Psoas muscle (tissue), 8 donors: Measurements from ENCODE around the gene CRELD1. TPM values are rescaled to one million over a fixed set of nuclear protein-coding genes. Genes with fewer than 3 reads are reported as not detected.

ENCODE experiments used
- ATAC-seq, 4 donors: fragments of 200-7000 bp; cut with Tn5 transposase; one replicate each; pipeline ENCODE4 v1.9.1; 2020; ENCODE audit warnings: moderate library complexity in 3 of 4, mild to moderate bottlenecking in 2 of 4
- DNase-seq, 2 donors: peaks; one replicate each; pipeline ENCODE4 v3.0.0-alpha.2; 2020
- H3K27ac ChIP-seq: fragments of 200-600 bp; one replicate; pipeline ENCODE4 v1.8.0; 2022
- H3K27me3 ChIP-seq, 3 donors: fragments of 200-600 bp in 1 of 3; one replicate each; pipeline versions ENCODE4 v1.6.1 to v1.8.0; 2013 to 2022; ENCODE audit warnings: low read length in 2 of 3, mild to moderate bottlenecking in 2 of 3, moderate library complexity in 1 of 3; ENCODE audit not compliant: insufficient read depth in 3 of 3
- H3K36me3 ChIP-seq, 2 donors: fragments of 200-600 bp in 1 of 2; one replicate each; pipeline versions ENCODE4 v1.6.1 to v1.8.0; 2013 to 2022; ENCODE audit warnings: low read depth in 1 of 2, mild to moderate bottlenecking in 1 of 2, moderate library complexity in 1 of 2; ENCODE audit not compliant: insufficient read depth in 1 of 2
- H3K4me1 ChIP-seq: fragments of 200-600 bp; one replicate; pipeline ENCODE4 v1.8.0; 2022
- H3K4me3 ChIP-seq: fragments of 200-600 bp; one replicate; pipeline ENCODE4 v1.8.0; 2022; ENCODE audit warnings: mild to moderate bottlenecking
- H3K9me3 ChIP-seq: fragments of 200-600 bp; one replicate; pipeline ENCODE4 v1.8.0; 2022
- WGBS, 3 donors: extraction: QIAGEN DNeasy Blood & Tissue Kit; methylation state at CpG; one replicate each; pipeline versions ENCODE4 v1.1.6 to v1.1.7; 2013; 5-methylcytosine and 5-hydroxymethylcytosine counted together
- intact Hi-C, 2 donors: fragments of 100-400 bp; cut with DNase I; formaldehyde crosslinking; loops; one replicate each; pipeline versions ENCODE4 v1.11.0 to v1.14.2; 2022
- polyA plus RNA-seq, 3 donors: library from polyadenylated mRNA; stranded (reverse); fragments of 200-250 nt; gene quantifications; one replicate each; pipeline ENCODE4 v1.2.3, GENCODE V29; 2013
- total RNA-seq, 4 donors: library from RNA; stranded (reverse); fragmentation: NEBNext Ultra II Directional in 2 of 4; extraction: Animal tissue kit (Norgen Biotek cat#: 25700) in 2 of 4; gene quantifications; one replicate each; pipeline versions ENCODE4 v1.2.1 to v1.2.4, GENCODE V29; 2021 to 2023
- TF ChIP-seq, protein P1 (sequence below): fragments of 200-600 bp; IDR thresholded peaks from one replicate; pipeline ENCODE4 v1.8.0; 2022; ENCODE audit warnings: antibody characterized with exemption
- donor health status: healthy with polysubstance abuse.
- donor health status: DM: no; HTN: no; CAD: no; lungs with moderate emphysema.
- donor health status: Bipolar disorder and iron deficiency.
- donor health status: healthy.
- donor health status: DM: yes; HTN: yes; CAD: no.
- donor health status: DM: no; HTN: no; CAD: no.
- donor health status: DM: no; HTN: no; CAD: no.
- donor health status: DM: yes; HTN: yes; CAD: no.

CRELD1 gene
- total and polyA plus RNA-seq, 7 donors: 24.2 to 47.5 (median 28.8) TPM

GRCh38 chr3:9911863-9912262, 21.8 kb upstream of the CRELD1 start:
- H3K4me3 ChIP-seq: no peak overlapping the region
- no peaks in the 10 kb centered on the region for H3K27me3 ChIP-seq
- DNase-seq: no peak
- WGBS, 3 donors: 71 to 83% (median 75%) methylated on average over 8 of the region's 8 CpGs
- H3K36me3 ChIP-seq: no peaks in the 10 kb centered on the region
- H3K27ac ChIP-seq: no peak overlapping the region
- H3K4me1 ChIP-seq: peaks cover 8% of the 10 kb centered on the region
- H3K9me3 ChIP-seq: no peaks in the 10 kb centered on the region
- intact Hi-C loops: loop anchor here in 1 of 2 donors (10.0 kb wide), 1 partner anchor 47 kb away; no protein-coding TSS in a partner anchor
- TF ChIP-seq, protein P1, sequence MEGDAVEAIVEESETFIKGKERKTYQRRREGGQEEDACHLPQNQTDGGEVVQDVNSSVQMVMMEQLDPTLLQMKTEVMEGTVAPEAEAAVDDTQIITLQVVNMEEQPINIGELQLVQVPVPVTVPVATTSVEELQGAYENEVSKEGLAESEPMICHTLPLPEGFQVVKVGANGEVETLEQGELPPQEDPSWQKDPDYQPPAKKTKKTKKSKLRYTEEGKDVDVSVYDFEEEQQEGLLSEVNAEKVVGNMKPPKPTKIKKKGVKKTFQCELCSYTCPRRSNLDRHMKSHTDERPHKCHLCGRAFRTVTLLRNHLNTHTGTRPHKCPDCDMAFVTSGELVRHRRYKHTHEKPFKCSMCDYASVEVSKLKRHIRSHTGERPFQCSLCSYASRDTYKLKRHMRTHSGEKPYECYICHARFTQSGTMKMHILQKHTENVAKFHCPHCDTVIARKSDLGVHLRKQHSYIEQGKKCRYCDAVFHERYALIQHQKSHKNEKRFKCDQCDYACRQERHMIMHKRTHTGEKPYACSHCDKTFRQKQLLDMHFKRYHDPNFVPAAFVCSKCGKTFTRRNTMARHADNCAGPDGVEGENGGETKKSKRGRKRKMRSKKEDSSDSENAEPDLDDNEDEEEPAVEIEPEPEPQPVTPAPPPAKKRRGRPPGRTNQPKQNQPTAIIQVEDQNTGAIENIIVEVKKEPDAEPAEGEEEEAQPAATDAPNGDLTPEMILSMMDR: no peak
- ATAC-seq: no peak

DNA sequence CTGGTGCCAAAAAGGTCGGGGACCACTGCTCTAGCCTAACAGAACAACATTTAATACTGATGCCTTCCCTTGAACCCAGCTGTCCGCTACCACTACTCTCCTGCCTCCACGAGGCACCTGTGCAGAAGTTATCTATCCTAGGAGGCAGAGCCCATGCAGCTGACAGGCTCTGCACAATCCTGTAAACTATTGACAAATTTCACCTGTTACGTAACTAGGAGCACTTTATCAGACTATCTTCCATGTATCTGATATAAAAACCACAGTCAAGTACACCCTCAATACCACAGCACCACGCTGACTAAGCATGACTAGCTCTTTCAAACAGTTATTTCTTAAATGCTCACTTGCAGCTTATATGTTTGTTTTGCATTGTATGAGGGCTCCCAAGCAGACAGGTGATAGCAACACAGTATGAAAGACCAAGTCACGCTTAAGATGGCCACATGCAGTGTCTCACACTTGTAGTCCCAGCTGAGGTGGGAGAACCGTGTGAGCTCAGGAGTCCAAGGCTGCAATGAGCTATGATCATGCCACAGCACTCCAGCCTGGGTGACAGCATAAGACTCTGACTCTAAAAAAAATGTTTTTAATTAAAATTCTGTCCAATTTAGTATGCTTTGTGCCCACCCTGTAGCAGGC, 21.2 kb upstream of the CRELD1 start:
- 80 to 91% (median 82%) methylated on average over 7 of the region's 7 CpGs for WGBS, 3 donors

GRCh38 chr3:9913601-9914000, 20.0 kb upstream of the CRELD1 start:
- ATAC-seq (no peak), DNase-seq (no peak)
- Histone ChIP-seq H3K27ac (no peak overlapping the region), H3K36me3 (no peaks in the 10 kb centered on the region), H3K4me1 (peaks cover 12% of the 10 kb centered on the region), H3K27me3 (no peaks in the 10 kb centered on the region), H3K4me3 (no peak overlapping the region), H3K9me3 (no peaks in the 10 kb centered on the region)
- TF ChIP-seq, protein P1: no peak
- intact Hi-C loops: loop anchor here in 1 of 2 donors (10.0 kb wide), 1 partner anchor 49 kb away; no protein-coding TSS in a partner anchor
- 78 to 84% (median 82%) methylated on average over 5 of the region's 5 CpGs for WGBS, 3 donors

More for the DNA sequence above, 21.2 kb upstream of the CRELD1 start:
- TF ChIP-seq, protein P1: no peak
- Histone ChIP-seq H3K4me1 (peaks cover 8% of the 10 kb centered on the region), H3K36me3 (no peaks in the 10 kb centered on the region), H3K27me3 (no peaks in the 10 kb centered on the region), H3K4me3 (no peak overlapping the region), H3K27ac (no peak overlapping the region), H3K9me3 (no peaks in the 10 kb centered on the region)
- ATAC-seq: no peak
- intact Hi-C loops: loop anchor here in 1 of 2 donors (10.0 kb wide), 1 partner anchor 48 kb away; no protein-coding TSS in a partner anchor
- DNase-seq: no peak

DNA sequence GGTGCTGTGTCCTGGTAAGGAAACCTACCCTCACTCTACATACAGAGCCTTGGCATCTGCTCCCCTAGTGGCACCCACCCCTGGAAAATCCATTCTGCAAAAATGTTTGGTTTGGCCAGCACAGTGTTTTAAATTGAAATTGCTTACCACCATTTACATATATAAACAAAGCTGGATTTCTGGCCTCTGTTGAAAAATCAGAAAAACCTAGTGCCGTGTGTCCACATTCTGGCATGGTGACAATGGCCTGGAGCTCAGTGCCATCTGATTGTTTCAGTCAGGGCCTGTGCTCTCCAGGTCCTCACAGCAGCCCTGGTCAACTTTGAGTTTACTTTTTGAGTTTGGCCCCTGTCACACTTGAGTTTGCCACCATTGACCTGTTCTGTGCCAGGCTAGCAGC, 19.6 kb upstream of the CRELD1 start:
- Histone ChIP-seq H3K4me3 (no peak overlapping the region), H3K27ac (no peak overlapping the region)
- TF ChIP-seq, protein P1: no peak

More for the DNA sequence above, 19.6 kb upstream of the CRELD1 start:
- Histone ChIP-seq H3K36me3 (no peaks in the 10 kb centered on the region), H3K9me3 (no peaks in the 10 kb centered on the region), H3K4me1 (peaks cover 12% of the 10 kb centered on the region), H3K27me3 (no peaks in the 10 kb centered on the region)
- ATAC-seq (no peak), DNase-seq (no peak)
- WGBS, 3 donors: 71 to 78% (median 75%) methylated on average over 1 of the region's 1 CpG
- intact Hi-C loops: loop anchor here in 1 of 2 donors (10.0 kb wide), 1 partner anchor 49 kb away; no protein-coding TSS in a partner anchor
